ENCODE measurements around the gene RXFP2. TPM values are rescaled to one million over a fixed set of nuclear protein-coding genes. Genes with fewer than 3 reads are reported as not detected.

Gene RXFP2
- total and polyA plus RNA-seq, 2 donors from 2014 or later, result 0.09 TPM; not detected in 1

- Histone ChIP-seq H3K4me1 (ENCODE audit: control insufficient read depth in 2 of 3, insufficient read depth in 2 of 3, low read depth in 1 of 3, low read length in 3 of 3) (no peaks in the 10 kb centered on the region), H3K9me3 (ENCODE audit: control insufficient read depth in 2 of 3, insufficient read depth in 1 of 3, low read length in 3 of 3) (no peaks in the 10 kb centered on the region), H3K4me3 (ENCODE audit: low read length in 3 of 3) (no peak overlapping the region), H3K36me3 (ENCODE audit: control insufficient read depth in 2 of 3, insufficient read depth in 3 of 3, low read length in 3 of 3) (no peaks in the 10 kb centered on the region), H3K27me3 (ENCODE audit: control insufficient read depth, insufficient read depth, low read length) (no peaks in the 10 kb centered on the region), H3K9ac (ENCODE audit: low read length in 3 of 3) (no peak overlapping the region), H3K27ac (ENCODE audit: low read depth in 2 of 2, low read length in 2 of 2) (no peak overlapping the region)
- no peak for FAIRE-seq
- intact Hi-C loops (cut with DNase I), result no loop called here
- no peak for TF ChIP-seq CTCF (IDR thresholded peaks at IDR 0.05; ENCODE audit: borderline replicate concordance, extremely low read depth, insufficient read depth)
- no peak for DNase-seq
These were observed 28.0 kb downstream of the RXFP2 start for GRCh38 chr13:31767175-31767900.

GRCh38 chr13:31768351-31768750, 29.0 kb downstream of the RXFP2 start:
- TF ChIP-seq CTCF (IDR thresholded peaks at IDR 0.05; ENCODE audit: borderline replicate concordance, extremely low read depth, insufficient read depth), result no peak
- H3K4me3 ChIP-seq (ENCODE audit: low read length in 3 of 3), result no peak overlapping the region
- H3K27ac ChIP-seq (ENCODE audit: low read depth in 2 of 2, low read length in 2 of 2), result no peak overlapping the region
- no peak for FAIRE-seq
- no peaks in the 10 kb centered on the region for H3K4me1 ChIP-seq (ENCODE audit: control insufficient read depth in 2 of 3, insufficient read depth in 2 of 3, low read depth in 1 of 3, low read length in 3 of 3)
- intact Hi-C loops (cut with DNase I), result no loop called here
- DNase-seq, result no peak
- H3K27me3 ChIP-seq (ENCODE audit: control insufficient read depth, insufficient read depth, low read length), result no peaks in the 10 kb centered on the region
- no peak overlapping the region for H3K9ac ChIP-seq (ENCODE audit: low read length in 3 of 3)
- no peaks in the 10 kb centered on the region for H3K36me3 ChIP-seq (ENCODE audit: control insufficient read depth in 2 of 3, insufficient read depth in 3 of 3, low read length in 3 of 3)
- H3K9me3 ChIP-seq (ENCODE audit: control insufficient read depth in 2 of 3, insufficient read depth in 1 of 3, low read length in 3 of 3), result no peaks in the 10 kb centered on the region

- Histone ChIP-seq H3K27me3 (ENCODE audit: control insufficient read depth, insufficient read depth, low read length) (no peaks in the 10 kb centered on the region), H3K27ac (ENCODE audit: low read depth in 2 of 2, low read length in 2 of 2) (no peak overlapping the region), H3K9ac (ENCODE audit: low read length in 3 of 3) (no peak overlapping the region), H3K9me3 (ENCODE audit: control insufficient read depth in 2 of 3, insufficient read depth in 1 of 3, low read length in 3 of 3) (no peaks in the 10 kb centered on the region), H3K36me3 (ENCODE audit: control insufficient read depth in 2 of 3, insufficient read depth in 3 of 3, low read length in 3 of 3) (no peaks in the 10 kb centered on the region), H3K4me1 (ENCODE audit: control insufficient read depth in 2 of 3, insufficient read depth in 2 of 3, low read depth in 1 of 3, low read length in 3 of 3) (no peaks in the 10 kb centered on the region), H3K4me3 (ENCODE audit: low read length in 3 of 3) (no peak overlapping the region)
- intact Hi-C loops (cut with DNase I), result no loop called here
- FAIRE-seq, result no peak
- TF ChIP-seq CTCF (IDR thresholded peaks at IDR 0.05; ENCODE audit: borderline replicate concordance, extremely low read depth, insufficient read depth), result no peak
- no peak for DNase-seq
These were observed 30.2 kb downstream of the RXFP2 start for GRCh38 chr13:31769575-31769974.

- Histone ChIP-seq H3K36me3 (ENCODE audit: control insufficient read depth in 2 of 3, insufficient read depth in 3 of 3, low read length in 3 of 3) (no peaks in the 10 kb centered on the region), H3K9me3 (ENCODE audit: control insufficient read depth in 2 of 3, insufficient read depth in 1 of 3, low read length in 3 of 3) (no peaks in the 10 kb centered on the region), H3K4me1 (ENCODE audit: control insufficient read depth in 2 of 3, insufficient read depth in 2 of 3, low read depth in 1 of 3, low read length in 3 of 3) (no peaks in the 10 kb centered on the region), H3K27ac (ENCODE audit: low read depth in 2 of 2, low read length in 2 of 2) (no peak overlapping the region), H3K4me3 (ENCODE audit: low read length in 3 of 3) (no peak overlapping the region), H3K9ac (ENCODE audit: low read length in 3 of 3) (no peak overlapping the region), H3K27me3 (ENCODE audit: control insufficient read depth, insufficient read depth, low read length) (no peaks in the 10 kb centered on the region)
- intact Hi-C loops (cut with DNase I), result no loop called here
- no peak for TF ChIP-seq CTCF (IDR thresholded peaks at IDR 0.05; ENCODE audit: borderline replicate concordance, extremely low read depth, insufficient read depth)
- FAIRE-seq (no peak), DNase-seq (peak in 2 of 5 donors; percentile 26 to 27)
These were observed 32.9 kb downstream of the RXFP2 start for GRCh38 chr13:31772231-31772630.

All from kidney (tissue), 14 donors.